Measurements from ENCODE around the gene PRR19.

DNA sequence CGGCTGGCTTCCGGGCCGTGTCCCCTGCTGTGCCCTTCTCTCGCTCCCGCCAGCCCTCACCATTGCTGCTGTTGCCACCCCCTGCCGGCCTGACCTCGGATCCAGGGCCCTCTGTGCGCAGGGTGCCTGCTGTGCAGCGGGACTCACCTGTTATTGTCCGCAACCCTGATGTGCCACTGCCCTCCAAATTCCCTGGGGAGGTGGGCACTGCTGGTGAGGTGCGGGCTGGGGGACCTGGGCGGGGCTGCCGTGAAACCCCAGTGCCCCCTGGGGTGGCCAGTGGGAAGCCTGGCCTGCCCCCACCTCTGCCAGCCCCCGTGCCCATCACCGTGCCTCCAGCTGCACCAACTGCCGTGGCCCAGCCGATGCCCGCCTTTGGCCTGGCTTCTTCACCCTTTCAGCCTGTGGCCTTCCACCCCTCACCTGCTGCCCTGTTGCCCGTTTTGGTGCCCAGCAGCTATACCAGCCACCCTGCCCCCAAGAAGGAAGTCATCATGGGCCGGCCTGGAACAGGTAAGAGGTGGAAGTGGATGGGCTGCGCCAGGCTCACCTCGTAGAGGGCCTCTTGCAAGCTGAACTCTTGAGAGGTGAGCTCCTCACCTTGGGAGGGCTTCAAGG is 27.8 kb upstream of the PRR19 start:
- TF ChIP-seq, protein P1, sequence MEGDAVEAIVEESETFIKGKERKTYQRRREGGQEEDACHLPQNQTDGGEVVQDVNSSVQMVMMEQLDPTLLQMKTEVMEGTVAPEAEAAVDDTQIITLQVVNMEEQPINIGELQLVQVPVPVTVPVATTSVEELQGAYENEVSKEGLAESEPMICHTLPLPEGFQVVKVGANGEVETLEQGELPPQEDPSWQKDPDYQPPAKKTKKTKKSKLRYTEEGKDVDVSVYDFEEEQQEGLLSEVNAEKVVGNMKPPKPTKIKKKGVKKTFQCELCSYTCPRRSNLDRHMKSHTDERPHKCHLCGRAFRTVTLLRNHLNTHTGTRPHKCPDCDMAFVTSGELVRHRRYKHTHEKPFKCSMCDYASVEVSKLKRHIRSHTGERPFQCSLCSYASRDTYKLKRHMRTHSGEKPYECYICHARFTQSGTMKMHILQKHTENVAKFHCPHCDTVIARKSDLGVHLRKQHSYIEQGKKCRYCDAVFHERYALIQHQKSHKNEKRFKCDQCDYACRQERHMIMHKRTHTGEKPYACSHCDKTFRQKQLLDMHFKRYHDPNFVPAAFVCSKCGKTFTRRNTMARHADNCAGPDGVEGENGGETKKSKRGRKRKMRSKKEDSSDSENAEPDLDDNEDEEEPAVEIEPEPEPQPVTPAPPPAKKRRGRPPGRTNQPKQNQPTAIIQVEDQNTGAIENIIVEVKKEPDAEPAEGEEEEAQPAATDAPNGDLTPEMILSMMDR (conservative IDR thresholded peaks at IDR 0.05; ENCODE audit: low read length): no peak
- TF ChIP-seq EZH2phosphoT487 (IDR thresholded peaks at IDR 0.05; ENCODE audit: borderline replicate concordance, low read depth, low read length): no peak
